Ureter (tissue), 1 donor: ENCODE results near the gene GAL3ST1. TPM values are rescaled to one million over a fixed set of nuclear protein-coding genes. Genes with fewer than 3 reads are reported as not detected.

Source experiments
- DNase-seq: peaks from one replicate; pipeline ENCODE4 v3.0.0-alpha.2; 2020; ENCODE audit warnings: low spot score
- total RNA-seq: library from RNA; stranded (reverse); gene quantifications from one replicate; pipeline ENCODE4 v1.2.4, GENCODE V29; 2023
- donor health status: DM: yes; HTN: yes; CAD: no.

Gene GAL3ST1
- total RNA-seq, 1 donor from 2014 or later = 0.73 TPM

- no peak for DNase-seq
These were observed 42.5 kb downstream of the GAL3ST1 start for GRCh38 chr22:30531651-30532608.

GRCh38 chr22:30526656-30527055 lies 47.8 kb downstream of the GAL3ST1 start:
- no peak for DNase-seq

- no peak for DNase-seq
These were observed 50.6 kb downstream of the GAL3ST1 start for GRCh38 chr22:30523646-30524489.

GRCh38 chr22:30521368-30522156 lies 52.9 kb downstream of the GAL3ST1 start:
- DNase-seq = no peak

GRCh38 chr22:30519842-30520425 lies 54.5 kb downstream of the GAL3ST1 start:
- no peak for DNase-seq

GRCh38 chr22:30516731-30517130 lies 57.7 kb downstream of the GAL3ST1 start:
- DNase-seq = no peak

GRCh38 chr22:30516273-30516672 lies 58.2 kb downstream of the GAL3ST1 start:
- DNase-seq = no peak

- no peak for DNase-seq
These were observed 60.2 kb downstream of the GAL3ST1 start for GRCh38 chr22:30514252-30514651.

GRCh38 chr22:30513462-30513861 lies 61.0 kb downstream of the GAL3ST1 start:
- DNase-seq = no peak

GRCh38 chr22:30511911-30512310 lies 62.6 kb downstream of the GAL3ST1 start:
- no peak for DNase-seq

- no peak for DNase-seq
These were observed 63.4 kb downstream of the GAL3ST1 start for GRCh38 chr22:30511109-30511508.

GRCh38 chr22:30508216-30508615 lies 66.2 kb downstream of the GAL3ST1 start:
- DNase-seq = no peak

GRCh38 chr22:30507670-30508069 lies 66.8 kb downstream of the GAL3ST1 start:
- no peak for DNase-seq

- DNase-seq = no peak
These were observed 67.9 kb downstream of the GAL3ST1 start for GRCh38 chr22:30506507-30506968.

Other genes with a start within 250 kb of the GAL3ST1 start
- gene TBC1D10A, start 247.7 kb downstream of the GAL3ST1 start, total RNA-seq = 40.0 TPM
- 193 TPM for gene SF3A1, start 217.8 kb downstream of the GAL3ST1 start, total RNA-seq
- 3.3 TPM for gene CCDC157, start 217.7 kb downstream of the GAL3ST1 start, total RNA-seq
- 17.5 TPM for gene RNF215, start 187.3 kb downstream of the GAL3ST1 start, total RNA-seq
- gene SEC14L2, start 177.6 kb downstream of the GAL3ST1 start, total RNA-seq = 5.8 TPM
- gene MTFP1, start 148.9 kb downstream of the GAL3ST1 start, total RNA-seq = 9.1 TPM
- not detected for gene SEC14L3, start 102.6 kb downstream of the GAL3ST1 start, total RNA-seq
- 0.39 TPM for gene SEC14L4, start 69.0 kb downstream of the GAL3ST1 start, total RNA-seq
- 0.57 TPM for gene SEC14L6, start 27.9 kb downstream of the GAL3ST1 start, total RNA-seq
- 82.9 TPM for gene PES1, start 17.2 kb upstream of the GAL3ST1 start, total RNA-seq
- gene TCN2, start 32.5 kb upstream of the GAL3ST1 start, total RNA-seq = 24.2 TPM
- gene SLC35E4, start 61.1 kb upstream of the GAL3ST1 start, total RNA-seq = 3.9 TPM
- gene DUSP18, start 93.2 kb upstream of the GAL3ST1 start, total RNA-seq = 9.5 TPM
- gene OSBP2, start 120.2 kb upstream of the GAL3ST1 start, total RNA-seq = 4.3 TPM